ENCODE measurements around the gene PTPN6.

The PTPN6 gene

DNA sequence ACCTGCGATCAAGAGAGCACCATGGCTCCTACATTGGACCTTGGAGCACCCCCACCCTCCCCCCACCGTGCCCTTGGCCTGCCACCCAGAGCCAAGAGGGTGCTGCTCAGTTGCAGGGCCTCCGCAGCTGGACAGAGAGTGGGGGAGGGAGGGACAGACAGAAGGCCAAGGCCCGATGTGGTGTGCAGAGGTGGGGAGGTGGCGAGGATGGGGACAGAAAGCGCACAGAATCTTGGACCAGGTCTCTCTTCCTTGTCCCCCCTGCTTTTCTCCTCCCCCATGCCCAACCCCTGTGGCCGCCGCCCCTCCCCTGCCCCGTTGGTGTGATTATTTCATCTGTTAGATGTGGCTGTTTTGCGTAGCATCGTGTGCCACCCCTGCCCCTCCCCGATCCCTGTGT is 9.4 kb upstream of the PTPN6 start:
- no peak for DNase-seq (ENCODE audit: low spot score)

DNA sequence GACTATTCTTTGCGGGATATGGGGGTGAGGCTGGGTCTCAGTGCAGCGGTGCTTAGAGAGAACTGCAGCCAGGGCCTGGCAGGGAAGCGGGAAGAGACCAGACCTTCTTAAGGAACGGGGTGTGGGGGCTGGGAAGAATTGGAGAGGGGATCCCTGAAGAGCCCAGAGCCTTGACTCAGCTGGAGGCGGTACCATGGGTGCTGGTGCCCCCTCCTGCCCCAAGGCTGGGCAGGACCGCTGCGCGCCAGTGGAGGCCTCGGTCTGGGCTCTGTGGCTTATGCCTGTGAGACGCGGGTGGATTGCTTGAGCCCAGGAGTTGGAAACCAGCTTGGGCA is 8.9 kb upstream of the PTPN6 start:
- DNase-seq (ENCODE audit: low spot score) = no peak

DNA sequence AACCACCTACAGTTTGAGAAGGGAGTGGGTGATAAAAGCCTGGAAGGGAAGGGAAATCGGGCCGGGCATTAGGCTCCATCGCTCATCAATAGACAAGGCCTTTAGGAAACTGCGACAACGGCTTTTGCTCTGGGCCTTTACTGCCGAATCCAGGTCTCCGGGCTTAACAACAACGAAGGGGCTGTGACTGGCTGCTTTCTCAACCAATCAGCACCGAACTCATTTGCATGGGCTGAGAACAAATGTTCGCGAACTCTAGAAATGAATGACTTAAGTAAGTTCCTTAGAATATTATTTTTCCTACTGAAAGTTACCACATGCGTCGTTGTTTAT is 7.8 kb upstream of the PTPN6 start:
- peak; percentile 85 for DNase-seq (ENCODE audit: low spot score)

DNA sequence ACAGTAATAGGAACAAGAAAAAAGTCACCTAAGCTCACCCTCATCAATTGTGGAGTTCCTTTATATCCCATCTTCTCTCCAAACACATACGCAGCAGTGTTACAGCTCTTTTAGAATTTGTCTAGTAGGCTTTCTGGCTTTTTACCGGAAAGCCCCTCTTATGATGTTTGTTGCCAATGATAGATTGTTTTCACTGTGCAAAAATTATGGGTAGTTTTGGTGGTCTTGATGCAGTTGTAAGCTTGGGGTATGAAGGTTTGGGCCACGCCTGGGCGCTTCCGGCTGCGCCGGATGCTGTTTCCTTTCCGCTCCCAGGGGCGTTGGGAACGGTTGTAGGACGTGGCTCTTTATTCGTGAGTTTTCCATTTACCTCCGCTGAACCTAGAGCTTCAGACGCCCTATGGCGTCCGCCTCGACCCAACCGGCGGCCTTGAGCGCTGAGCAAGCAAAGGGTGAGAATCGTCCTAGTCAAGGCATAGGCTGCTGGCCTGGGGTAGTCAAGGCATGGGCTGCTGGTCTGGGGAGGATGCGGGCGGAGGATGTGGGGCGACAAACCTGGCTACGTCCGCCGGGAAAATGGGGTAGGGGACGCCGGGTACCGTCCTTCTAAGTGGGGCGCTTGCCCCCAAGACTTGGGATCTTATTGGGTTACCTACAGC is 7.3 kb upstream of the PTPN6 start, which contains the start of the genes C12orf57 and RNU7-1:
Gene C12orf57 (plus strand): TSS at position 301 of the 659 bp plus-strand sequence. CDS start 100 bp downstream, at position 401.
Gene RNU7-1 (plus strand): TSS at position 95 of the 659 bp plus-strand sequence.
- peak; percentile 89 for DNase-seq (ENCODE audit: low spot score)

DNA sequence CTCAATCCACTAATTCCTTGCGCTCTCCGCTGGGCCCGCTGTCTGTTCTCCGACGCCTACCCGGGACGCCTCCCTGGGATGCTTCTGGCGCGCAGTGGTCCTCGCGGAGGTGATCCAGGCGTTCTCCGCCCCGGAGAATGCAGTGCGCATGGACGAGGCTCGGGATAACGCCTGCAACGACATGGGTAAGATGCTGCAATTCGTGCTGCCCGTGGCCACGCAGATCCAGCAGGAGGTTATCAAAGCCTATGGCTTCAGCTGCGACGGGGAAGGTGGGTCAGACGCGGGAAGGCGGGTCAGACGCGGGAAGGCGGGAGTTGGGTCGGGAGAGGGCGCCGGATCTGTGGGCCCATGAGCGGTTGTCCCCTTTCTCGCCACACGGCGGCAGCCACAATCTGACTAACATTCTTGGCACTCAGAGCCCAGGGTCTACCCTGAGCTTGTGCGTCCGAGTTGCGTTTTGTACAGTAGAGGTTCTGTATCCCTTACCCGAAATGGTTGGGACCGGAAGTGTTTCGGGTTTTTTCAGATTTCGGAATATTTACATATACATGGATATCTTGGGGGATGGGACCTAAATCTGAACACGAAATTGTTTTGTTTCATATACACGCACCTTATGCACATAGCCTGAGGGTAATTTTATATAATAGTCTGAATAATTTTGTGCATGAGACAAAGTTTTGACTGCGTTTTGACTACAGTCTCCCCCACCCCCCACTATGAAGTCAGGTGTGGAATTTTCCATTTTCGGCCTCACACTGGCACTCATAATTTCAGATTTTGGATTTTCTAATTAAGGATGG is 6.6 kb upstream of the PTPN6 start:
- peak; percentile 95 for DNase-seq (ENCODE audit: low spot score)

DNA sequence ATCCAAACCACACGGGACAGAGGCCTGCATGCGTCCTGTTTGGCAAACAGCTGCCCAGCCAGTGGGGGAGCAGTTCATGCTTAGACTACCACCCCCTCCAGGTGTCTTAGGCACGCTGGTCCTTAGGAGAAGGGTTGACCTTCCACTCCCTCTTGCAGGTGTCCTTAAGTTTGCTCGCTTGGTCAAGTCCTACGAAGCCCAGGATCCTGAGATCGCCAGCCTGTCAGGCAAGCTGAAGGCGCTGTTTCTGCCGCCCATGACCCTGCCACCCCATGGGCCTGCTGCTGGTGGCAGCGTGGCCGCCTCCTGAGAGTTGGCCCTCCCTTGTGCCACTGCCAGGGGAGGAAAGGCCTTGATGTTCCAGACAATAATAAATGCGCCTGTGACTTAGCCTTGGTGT is 5.5 kb upstream of the PTPN6 start:
- DNase-seq (ENCODE audit: low spot score) = no peak

DNA sequence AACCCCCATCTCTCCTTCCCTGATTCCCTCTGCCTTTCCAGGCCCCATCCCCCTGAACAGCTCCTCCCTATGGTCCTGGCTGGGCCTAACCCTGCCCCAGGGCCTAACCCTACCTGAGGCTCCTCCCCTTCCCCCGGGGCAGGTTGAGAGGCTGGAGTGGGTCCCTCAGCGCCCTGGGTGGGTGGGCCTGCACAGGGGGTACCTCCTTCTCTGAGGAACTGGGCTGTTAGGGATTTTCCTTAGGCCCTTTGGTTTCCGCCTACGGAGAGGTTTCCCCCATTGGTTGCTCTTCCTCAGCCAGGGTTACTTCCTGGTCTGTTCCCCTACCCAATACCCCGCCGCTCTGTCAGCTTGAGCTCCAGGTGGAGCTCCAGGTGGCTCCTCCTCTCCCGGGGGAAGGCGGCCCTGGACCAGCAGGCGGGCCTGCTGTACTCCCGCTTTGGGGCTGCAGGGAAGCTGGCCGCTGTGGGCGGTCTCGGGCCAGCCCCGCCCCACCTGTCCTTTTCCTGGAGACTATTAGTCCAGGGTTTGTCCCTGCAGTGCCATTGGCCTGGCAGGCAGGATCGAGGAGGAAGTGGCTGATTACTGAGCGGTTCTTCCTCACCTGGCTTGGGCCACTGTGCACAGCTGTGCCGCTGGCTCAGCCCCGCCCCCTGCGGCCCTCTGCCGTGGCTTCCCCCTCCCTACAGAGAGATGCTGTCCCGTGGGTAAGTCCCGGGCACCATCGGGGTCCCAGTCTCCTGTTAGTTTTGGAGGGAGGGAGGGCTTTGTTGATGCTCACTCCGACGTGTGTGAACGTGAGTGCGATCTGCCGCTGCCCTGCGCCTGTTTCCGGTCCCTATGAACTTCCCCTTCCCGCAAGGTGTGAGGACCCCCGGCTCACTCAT is 4.9 kb upstream of the PTPN6 start:
- DNase-seq (ENCODE audit: low spot score) = no peak

DNA sequence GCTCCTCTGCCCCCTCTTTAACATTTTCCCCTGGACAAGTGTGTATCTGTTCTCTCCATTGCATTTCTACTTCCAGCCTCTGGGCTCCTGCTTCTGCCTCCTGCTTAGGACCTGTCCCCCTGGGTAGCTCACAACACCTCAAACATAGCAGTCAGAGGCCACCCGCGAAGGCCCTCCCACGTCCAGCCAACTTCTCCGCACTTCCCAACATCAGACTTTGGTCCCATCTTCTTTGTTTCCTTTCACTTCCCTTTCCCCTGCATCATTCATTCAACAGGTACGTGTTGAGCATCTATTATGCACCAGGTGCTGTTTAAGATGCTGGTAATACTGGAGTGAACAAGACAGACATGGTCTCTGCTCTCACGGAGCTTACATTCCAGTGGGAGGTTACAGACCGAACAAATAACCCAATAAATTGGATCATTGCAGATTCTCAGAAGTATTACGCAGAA is 4.2 kb upstream of the PTPN6 start:
- no peak for DNase-seq (ENCODE audit: low spot score)

DNA sequence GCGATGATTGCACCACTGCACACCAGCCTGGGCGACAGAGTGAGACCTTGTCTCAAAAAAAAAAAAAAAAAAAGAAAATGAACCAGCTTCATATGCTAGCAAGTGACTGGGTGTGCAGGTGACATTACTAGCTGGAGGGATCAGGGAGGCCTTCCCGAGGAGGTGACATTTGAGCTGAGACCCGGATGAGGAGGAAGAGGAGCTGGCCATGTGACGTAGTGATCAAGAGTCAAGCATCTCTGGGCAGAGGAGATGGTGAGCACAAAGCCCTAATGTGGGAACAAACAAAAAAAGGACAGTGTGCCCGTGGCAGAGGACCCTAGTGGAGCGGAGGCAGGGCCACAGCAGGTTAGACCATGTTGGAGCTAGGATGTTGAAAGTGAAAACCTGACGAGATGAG is 3.5 kb upstream of the PTPN6 start:
- DNase-seq (ENCODE audit: low spot score) = no peak

DNA sequence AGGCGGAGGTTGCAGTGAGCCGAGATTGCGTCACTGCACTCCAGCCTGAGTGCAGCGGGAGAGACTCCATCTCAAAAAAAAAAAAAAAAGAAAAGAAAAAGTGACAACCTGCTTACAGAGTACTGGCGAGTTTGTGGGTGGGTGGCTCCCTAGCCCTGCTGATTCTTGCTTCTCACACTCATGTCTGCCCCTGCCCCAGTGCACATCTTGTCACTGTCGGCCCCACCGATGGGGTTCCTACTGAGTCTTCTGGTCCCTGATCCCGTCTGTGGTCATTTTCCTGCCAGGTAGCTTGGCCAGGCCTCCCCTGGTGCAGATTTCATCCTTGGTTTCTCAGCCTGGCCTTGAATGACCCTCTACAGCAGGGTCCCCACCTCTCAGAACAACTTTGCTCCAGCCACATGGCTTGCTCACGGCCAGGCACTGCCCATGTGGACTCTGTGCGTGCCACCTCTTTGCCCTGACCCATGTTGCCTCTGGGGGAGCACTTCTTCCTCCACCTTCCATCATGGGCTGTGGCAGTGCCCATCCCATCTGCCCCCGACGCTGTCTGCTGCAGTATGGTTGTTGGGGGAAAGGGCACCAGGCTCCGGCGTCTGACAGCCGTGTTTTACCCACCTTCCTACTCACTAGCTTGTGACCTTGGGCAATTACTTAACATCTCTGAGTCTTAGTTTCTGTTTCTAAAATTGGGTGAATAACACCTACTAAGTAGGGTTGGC is 2.1 kb upstream of the PTPN6 start:
- no peak for DNase-seq (ENCODE audit: low spot score)

DNA sequence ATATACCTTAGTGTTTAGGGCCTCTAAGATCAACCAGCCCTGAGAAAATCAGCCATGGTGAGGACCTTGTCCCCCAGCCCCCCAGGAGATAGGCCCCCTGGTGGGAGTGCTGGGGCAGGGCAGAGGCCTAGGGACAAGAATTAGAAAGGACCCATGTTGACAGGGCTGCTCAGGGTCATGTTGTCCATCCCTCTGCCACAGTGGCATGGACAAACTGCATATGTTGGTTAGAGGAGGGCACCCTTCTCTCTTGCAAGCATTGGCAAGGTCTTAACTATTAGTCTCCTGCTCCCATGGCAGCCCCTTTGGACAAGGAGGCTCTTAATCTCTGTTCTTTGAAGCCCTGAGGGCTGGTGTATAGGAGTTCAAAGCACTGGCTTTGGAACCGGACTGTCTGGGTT is 755 bp upstream of the PTPN6 start:
- DNase-seq (ENCODE audit: low spot score) = no peak

DNA sequence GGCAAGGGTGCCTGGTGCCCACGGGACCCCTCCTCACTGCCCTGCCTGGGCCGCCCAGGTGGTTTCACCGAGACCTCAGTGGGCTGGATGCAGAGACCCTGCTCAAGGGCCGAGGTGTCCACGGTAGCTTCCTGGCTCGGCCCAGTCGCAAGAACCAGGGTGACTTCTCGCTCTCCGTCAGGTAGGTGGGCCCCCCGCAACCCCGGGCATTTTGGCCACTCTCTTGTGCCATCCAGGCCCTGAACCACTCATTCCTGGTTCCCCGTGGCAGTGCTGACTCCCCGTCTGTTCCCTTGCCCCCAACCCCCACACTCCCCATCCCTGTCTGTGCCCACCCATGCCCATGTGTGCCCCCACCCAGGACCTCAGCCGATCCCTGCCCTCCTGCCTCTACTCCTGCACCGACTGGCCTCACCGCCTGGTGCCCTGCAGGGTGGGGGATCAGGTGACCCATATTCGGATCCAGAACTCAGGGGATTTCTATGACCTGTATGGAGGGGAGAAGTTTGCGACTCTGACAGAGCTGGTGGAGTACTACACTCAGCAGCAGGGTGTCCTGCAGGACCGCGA is 480 bp downstream of the PTPN6 start:
- no peak for DNase-seq (ENCODE audit: low spot score)

DNA sequence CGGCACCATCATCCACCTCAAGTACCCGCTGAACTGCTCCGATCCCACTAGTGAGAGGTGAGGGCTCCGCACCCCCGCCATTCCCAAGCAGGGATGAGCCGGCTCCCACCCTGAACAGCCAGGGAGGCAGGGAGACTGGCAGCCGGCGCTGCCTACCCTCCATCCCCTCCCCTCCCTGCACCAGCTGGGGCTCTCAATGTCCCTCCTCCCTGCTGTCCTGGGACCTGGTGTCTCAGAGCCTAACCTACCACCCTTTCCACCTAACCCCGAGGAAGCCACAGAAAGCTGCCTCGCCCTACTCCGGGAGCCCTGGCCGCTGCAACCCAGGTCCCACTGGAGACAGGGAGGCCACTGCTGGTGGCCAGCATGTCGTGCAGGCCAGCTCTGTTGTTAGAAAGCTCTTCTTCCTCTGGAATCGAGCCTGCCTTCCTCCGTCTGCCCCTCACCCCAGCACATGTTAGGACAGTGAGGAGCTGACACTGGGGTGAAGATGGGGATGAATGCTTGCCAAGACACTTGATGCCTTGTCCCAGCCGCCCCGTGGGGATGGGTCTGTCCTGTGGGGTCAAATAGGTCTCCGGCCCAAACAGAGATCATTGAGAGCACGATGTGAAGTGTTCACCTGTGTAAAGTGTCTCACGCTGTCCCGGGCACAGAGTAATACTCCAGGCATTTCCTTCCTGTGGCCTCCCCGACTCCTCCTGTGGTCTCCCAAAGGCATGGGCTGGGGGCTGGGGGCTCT is 1.1 kb downstream of the PTPN6 start:
- no peak for DNase-seq (ENCODE audit: low spot score)

DNA sequence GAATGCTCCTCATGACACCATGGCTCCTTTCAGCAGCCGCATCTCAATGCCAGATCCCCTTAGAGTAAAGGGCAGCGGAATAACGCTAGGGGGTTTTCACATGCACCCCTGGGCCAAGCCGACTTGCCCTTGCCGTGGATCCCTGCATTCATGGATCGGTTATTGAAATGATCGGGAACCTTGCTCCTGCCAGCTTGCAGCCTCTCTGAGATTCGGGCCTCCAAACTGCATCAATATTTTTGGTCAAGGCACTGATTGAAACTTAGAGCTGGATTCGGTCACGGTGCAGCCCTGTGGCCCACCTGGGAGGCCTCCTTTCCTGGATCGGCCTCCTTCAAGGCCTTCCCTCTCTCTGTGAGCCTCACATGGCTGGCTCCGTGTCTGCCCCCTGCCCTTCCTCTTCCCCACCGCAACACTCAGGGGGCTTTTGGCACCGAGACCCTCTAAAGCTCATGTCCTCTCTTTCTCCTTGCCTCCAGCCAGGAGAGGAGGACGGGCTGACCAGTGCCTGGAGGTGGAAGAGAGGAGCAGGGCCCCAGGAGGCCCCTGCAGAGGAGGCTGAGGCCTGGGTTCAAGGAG is 1.8 kb downstream of the PTPN6 start:
- DNase-seq (ENCODE audit: low spot score) = no peak

DNA sequence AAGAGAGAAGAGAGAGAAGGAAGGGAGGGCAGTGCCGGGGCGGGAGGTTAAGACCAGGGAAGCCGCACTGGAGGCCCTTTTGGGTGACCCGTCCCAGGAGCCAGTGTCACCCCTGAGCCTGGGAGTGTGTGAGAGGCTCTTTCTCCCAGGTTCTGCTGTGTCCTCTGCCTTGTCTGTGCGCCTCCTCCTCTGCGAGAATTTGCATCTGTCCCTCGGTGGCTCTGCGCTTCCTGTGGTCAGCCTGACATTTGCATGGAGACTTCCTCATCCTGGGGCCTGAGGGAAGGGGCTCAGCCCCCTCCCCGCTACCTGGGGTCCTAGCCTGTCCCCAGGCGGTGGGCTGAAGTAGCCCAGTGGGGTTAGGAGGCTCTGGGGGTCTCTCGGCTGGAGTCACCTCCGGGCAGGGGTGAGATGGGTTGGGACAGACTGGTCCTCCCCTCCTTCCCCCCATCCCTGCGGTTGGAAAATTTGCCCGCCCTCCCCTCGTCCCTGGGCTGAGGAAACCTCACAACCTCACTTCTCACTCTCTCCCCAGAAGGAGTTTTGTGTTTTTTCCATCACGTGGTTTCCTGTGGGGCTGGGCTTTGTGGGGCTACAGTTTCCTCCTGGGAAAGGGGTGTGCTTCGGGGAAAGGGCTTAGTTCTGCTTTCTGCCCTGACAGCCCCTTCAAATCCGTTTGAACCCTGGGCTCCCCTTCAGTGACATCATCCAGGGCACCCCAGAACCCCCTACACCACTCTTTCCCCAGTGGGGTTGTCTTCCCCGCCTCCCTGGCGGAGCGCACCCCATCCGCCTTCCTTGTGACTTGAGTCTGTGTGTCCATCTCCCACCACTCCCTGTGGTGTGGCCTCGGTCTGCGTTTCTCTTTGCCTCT is 2.5 kb downstream of the PTPN6 start:
- no peak for DNase-seq (ENCODE audit: low spot score)

DNA sequence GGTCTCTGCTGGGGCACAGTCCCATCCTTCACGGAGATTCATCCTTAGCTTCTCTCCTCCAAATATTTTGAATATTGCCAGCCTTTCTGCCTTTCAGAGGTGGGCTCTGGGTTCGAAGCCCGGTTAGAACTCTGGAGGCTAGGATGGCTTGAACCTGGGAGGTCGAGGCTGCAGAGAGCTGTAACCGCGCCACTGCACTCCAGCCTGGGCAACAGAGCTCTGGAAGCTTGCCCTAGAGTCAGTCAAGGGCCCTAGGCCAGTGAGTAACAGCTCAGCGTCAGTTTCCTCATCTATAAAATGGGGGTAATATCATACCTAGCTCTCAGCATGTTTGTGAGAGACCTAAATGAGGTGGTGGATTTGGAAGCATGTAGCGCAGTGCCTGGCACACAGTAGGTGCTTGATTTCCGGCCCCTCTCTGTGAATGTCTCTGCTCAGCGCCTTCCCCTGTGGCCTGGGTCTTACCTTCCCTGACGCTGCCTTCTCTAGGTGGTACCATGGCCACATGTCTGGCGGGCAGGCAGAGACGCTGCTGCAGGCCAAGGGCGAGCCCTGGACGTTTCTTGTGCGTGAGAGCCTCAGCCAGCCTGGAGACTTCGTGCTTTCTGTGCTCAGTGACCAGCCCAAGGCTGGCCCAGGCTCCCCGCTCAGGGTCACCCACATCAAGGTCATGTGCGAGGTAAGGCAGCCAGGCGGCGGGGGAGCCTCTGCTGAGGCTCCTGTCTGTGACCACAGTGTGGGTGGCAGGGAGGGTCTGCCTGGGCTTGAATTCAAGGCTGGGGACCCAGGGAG is 3.4 kb downstream of the PTPN6 start:
- no peak for DNase-seq (ENCODE audit: low spot score)

DNA sequence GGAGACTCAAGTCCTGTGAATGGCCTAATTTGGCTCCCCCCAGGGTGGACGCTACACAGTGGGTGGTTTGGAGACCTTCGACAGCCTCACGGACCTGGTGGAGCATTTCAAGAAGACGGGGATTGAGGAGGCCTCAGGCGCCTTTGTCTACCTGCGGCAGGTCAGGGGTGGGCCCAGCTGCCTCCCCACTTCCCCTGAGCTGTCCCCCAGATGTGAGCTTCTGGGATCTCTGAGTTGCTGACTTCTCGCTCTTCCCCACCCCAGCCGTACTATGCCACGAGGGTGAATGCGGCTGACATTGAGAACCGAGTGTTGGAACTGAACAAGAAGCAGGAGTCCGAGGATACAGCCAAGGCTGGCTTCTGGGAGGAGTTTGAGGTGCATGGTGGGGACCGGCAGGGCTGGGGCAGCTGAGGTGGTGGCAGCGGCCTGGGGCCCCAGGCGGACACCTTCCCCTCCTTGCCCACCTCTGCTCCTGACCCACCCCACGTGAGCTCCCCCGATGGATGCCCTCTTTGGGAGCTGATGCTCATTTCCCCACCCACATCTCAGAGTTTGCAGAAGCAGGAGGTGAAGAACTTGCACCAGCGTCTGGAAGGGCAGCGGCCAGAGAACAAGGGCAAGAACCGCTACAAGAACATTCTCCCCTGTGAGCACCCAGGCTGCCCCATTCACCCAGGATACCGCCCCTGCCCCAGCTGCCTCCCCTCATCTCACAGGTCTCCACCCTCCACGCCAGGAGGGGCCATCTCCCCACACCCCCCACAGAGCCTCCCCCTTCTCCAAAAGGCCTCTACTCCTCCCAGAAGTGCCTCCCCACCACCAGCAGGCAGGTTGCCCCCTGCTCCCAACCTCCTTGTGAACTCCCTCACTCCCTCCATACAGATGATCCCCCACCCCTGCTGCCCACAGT is 4.2 kb downstream of the PTPN6 start:
- DNase-seq (ENCODE audit: low spot score) = no peak
